ENCODE results near the gene UBE3C. TPM values are rescaled to one million over a fixed set of nuclear protein-coding genes. Genes with fewer than 3 reads are reported as not detected.

Gene UBE3C
- polyA plus RNA-seq, 1 donor from 2014 or later = 39.0 TPM

DNA sequence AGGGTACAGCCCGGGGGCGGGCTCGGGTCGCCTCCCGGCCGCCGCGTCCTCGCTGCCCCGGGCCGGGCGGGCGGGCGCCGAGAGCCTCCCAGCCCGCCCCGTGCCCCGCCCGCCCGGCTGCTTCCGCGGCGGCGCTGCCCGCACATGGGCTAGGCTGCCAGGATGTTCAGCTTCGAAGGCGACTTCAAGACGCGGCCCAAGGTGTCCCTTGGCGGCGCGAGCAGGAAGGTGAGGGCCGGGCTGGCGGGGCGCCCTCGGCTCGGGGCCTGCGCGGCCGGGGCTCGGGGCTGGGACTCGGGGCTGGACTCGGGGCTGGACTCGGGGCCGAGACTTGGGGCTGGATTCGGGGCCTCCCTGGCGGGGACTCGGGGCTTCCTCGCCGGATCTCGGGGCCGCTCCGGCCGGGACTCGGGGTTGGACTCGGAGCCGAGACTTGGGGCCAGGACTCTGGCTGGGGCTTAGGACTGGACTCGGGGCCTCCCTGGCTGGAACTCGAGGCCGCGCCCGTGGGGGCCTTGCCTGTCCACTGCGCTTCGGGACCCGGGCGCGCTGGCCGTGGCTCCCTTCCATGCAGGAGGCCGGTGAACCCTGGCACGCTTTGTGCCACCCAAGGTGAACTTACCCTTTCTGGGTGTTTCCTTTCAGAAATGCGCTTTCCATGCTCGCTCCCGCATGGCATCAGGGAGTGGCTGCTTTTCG is 534 bp downstream of the UBE3C start:
- Histone ChIP-seq H3K9ac (ENCODE audit: low read length) (peak overlapping the region; percentile 69), H3K4me3 (ENCODE audit: low read length) (peak overlapping the region; percentile 86), H3K4me2 (ENCODE audit: low read length) (peak overlapping the region; percentile 68), H3K27me3 (ENCODE audit: insufficient read depth, low read depth, low read length) (no peaks in the 10 kb centered on the region), H3K9me2 (ENCODE audit: insufficient read depth, low read length) (no peaks in the 10 kb centered on the region), H3K9me3 (ENCODE audit: low read length) (no peaks in the 10 kb centered on the region), H3F3A (ENCODE audit: insufficient read depth, low read length, poor library complexity, severe bottlenecking) (no peaks in the 10 kb centered on the region), H3K36me3 (ENCODE audit: insufficient read depth, low read length) (no peaks in the 10 kb centered on the region), H4K20me1 (ENCODE audit: insufficient read depth) (no peaks in the 10 kb centered on the region), H3K27ac (ENCODE audit: low read length) (peak overlapping the region; percentile 65), H2AFZ (ENCODE audit: low read depth, low read length) (no peak overlapping the region), H3K79me2 (replicated peaks; ENCODE audit: insufficient read depth, low read length) (peaks cover 47% of the 10 kb centered on the region)
- TF ChIP-seq MXI1 (conservative IDR thresholded peaks at IDR 0.05; ENCODE audit: poor library complexity, severe bottlenecking) (peak; percentile 15), EZH2 (IDR thresholded peaks at IDR 0.05; ENCODE audit: borderline replicate concordance, insufficient read depth, low read length, poor library complexity, severe bottlenecking) (no peak), SMC3 (conservative IDR thresholded peaks at IDR 0.05; ENCODE audit: poor library complexity) (no peak), POLR2AphosphoS5 (IDR thresholded peaks at IDR 0.05) (no peak), CTCF (IDR thresholded peaks at IDR 0.05; ENCODE audit: poor library complexity, severe bottlenecking) (peak; percentile 0), EP300 (conservative IDR thresholded peaks at IDR 0.05; ENCODE audit: poor library complexity, severe bottlenecking) (no peak)

DNA sequence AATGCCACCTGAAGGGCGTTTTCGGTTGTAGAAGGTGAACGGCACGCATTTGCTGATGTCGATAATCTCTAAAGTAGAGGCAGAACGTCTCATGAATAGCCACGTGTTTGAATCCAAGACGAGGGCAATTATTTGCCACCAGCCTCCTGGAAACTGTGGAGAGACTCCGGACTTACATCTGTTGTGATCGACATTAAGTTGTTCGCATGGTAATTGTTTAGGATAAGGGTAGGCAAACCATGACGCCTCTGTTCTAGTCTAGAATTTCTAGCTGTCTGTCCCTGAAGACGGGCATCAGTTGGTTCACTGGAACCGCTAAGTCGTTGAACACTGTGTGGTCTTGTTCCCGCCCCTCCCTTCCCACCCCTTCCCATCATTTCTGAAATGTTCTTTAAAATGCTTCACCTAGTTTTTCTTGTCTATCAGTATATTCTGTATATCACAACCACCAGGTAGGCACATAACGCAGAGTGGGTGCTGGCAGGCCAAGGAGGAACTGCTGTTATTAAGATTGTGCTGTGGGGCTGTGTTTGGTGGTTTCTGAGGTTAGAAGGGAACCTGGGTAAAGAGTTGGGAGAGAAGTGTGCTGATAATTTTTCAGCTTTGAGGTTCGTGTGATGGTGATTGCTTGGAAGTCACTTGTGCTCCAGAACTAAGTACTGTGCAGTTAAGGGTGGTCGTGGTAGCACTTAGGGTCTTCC is 1.2 kb downstream of the UBE3C start:
- Histone ChIP-seq H4K20me1 (ENCODE audit: insufficient read depth) (no peaks in the 10 kb centered on the region), H3K9me2 (ENCODE audit: insufficient read depth, low read length) (no peaks in the 10 kb centered on the region), H3F3A (ENCODE audit: insufficient read depth, low read length, poor library complexity, severe bottlenecking) (no peaks in the 10 kb centered on the region), H3K4me2 (ENCODE audit: low read length) (peak overlapping the region; percentile 68), H3K27me3 (ENCODE audit: insufficient read depth, low read depth, low read length) (no peaks in the 10 kb centered on the region), H3K9me3 (ENCODE audit: low read length) (no peaks in the 10 kb centered on the region), H3K4me3 (ENCODE audit: low read length) (peak overlapping the region; percentile 86), H3K27ac (ENCODE audit: low read length) (peak overlapping the region; percentile 65), H3K79me2 (replicated peaks; ENCODE audit: insufficient read depth, low read length) (peaks cover 54% of the 10 kb centered on the region), H3K9ac (ENCODE audit: low read length) (peak overlapping the region; percentile 69), H3K36me3 (ENCODE audit: insufficient read depth, low read length) (no peaks in the 10 kb centered on the region), H2AFZ (ENCODE audit: low read depth, low read length) (no peak overlapping the region)
- TF ChIP-seq CTCF (IDR thresholded peaks at IDR 0.05; ENCODE audit: poor library complexity, severe bottlenecking) (no peak), EZH2 (IDR thresholded peaks at IDR 0.05; ENCODE audit: borderline replicate concordance, insufficient read depth, low read length, poor library complexity, severe bottlenecking) (no peak), MXI1 (conservative IDR thresholded peaks at IDR 0.05; ENCODE audit: poor library complexity, severe bottlenecking) (peak; percentile 80), EP300 (conservative IDR thresholded peaks at IDR 0.05; ENCODE audit: poor library complexity, severe bottlenecking) (no peak), SMC3 (conservative IDR thresholded peaks at IDR 0.05; ENCODE audit: poor library complexity) (no peak), TAF1 (IDR thresholded peaks at IDR 0.05; ENCODE audit: low read depth) (no peak), POLR2AphosphoS5 (IDR thresholded peaks at IDR 0.05) (no peak)

All from neural cell (in vitro differentiated cells).